Stimulated activated CD8-positive, alpha-beta memory T cell treated with anti-CD3 and anti-CD28 coated beads, Interleukin-4, amount 100 ng/mL, for 24 hours (primary cell): ENCODE results near the gene POLG2.
A peak's percentile ranks its signal among the peaks of the same experiment; 100 is the strongest.

ENCODE experiments used
- DNase-seq: peaks from one replicate; pipeline ENCODE4 v3.0.0-alpha.2; 2020; ENCODE audit warnings: low read depth

Gene POLG2

GRCh38 chr17:64496786-64497564, at the start of gene POLG2:
Gene POLG2, minus strand, starts transcription at chr17:64497054. Its CDS starts 86 bp downstream, at chr17:64496968.
- DNase-seq: peak; percentile 96

GRCh38 chr17:64544742-64545141, 47.9 kb upstream of the POLG2 start:
- no peak for DNase-seq

- no peak for DNase-seq
Observed at GRCh38 chr17:64540118-64540776, 43.4 kb upstream of the POLG2 start.

- DNase-seq: no peak
Observed at GRCh38 chr17:64538508-64539130, 41.8 kb upstream of the POLG2 start.

GRCh38 chr17:64537488-64537887, 40.6 kb upstream of the POLG2 start:
- no peak for DNase-seq

- no peak for DNase-seq
Observed at GRCh38 chr17:64536913-64537312, 40.1 kb upstream of the POLG2 start.

GRCh38 chr17:64535357-64535756, 38.5 kb upstream of the POLG2 start:
- no peak for DNase-seq

- no peak for DNase-seq
Observed at GRCh38 chr17:64534187-64534586, 37.3 kb upstream of the POLG2 start.

GRCh38 chr17:64533784-64534183, 36.9 kb upstream of the POLG2 start:
- no peak for DNase-seq

- no peak for DNase-seq
Observed at GRCh38 chr17:64532409-64532808, 35.6 kb upstream of the POLG2 start.

GRCh38 chr17:64531955-64532371, 35.1 kb upstream of the POLG2 start:
- no peak for DNase-seq

- DNase-seq: no peak
Observed at GRCh38 chr17:64529221-64529620, 32.4 kb upstream of the POLG2 start.

GRCh38 chr17:64527914-64528313, 31.1 kb upstream of the POLG2 start:
- no peak for DNase-seq

- no peak for DNase-seq
Observed at GRCh38 chr17:64520359-64520758, 23.5 kb upstream of the POLG2 start.

GRCh38 chr17:64519601-64520000, 22.7 kb upstream of the POLG2 start:
- no peak for DNase-seq

- DNase-seq: no peak
Observed at GRCh38 chr17:64515829-64516228, 19.0 kb upstream of the POLG2 start.

GRCh38 chr17:64515419-64515818, 18.6 kb upstream of the POLG2 start:
- no peak for DNase-seq

- DNase-seq: no peak
Observed at GRCh38 chr17:64509179-64509578, 12.3 kb upstream of the POLG2 start.

GRCh38 chr17:64508683-64509082, 11.8 kb upstream of the POLG2 start:
- no peak for DNase-seq

- DNase-seq: peak; percentile 6
Observed at GRCh38 chr17:64507413-64507782, 10.5 kb upstream of the POLG2 start.

- DNase-seq: peak; percentile 94
Observed at GRCh38 chr17:64506576-64507412, 9.9 kb upstream of the POLG2 start, which contains the start of gene CEP95. Gene CEP95, plus strand, starts transcription at chr17:64506977. Its CDS starts 121 bp downstream, at chr17:64507098.

GRCh38 chr17:64506201-64506575, 9.3 kb upstream of the POLG2 start, which contains the start of gene DDX5:
Gene DDX5, minus strand, starts transcription at chr17:64506289. Its CDS starts 170 bp downstream, at chr17:64506119.
- peak; percentile 95 for DNase-seq
